HEK293 (cell line): ENCODE measurements around the gene YIPF3.

Experiments
- CTCF ChIA-PET: fragments of 350-600 bp; formaldehyde crosslinking; extraction: SDS; loops from one replicate; lab custom pipeline; 2021; ENCODE audit warnings: antibody characterized with exemption; lab: Yijun Ruan, JAX
- POLR2A ChIA-PET: fragments of 300-600 bp; formaldehyde crosslinking; extraction: SDS; loops from one replicate; lab custom pipeline; 2020; ENCODE audit warnings: antibody characterized with exemption, inconsistent platforms; lab: Yijun Ruan, JAX
- H3K27ac ChIP-seq: fragments of 200-500 bp; sonication (Bioruptor generic); 2 replicates; pipeline ENCODE4 v1.5.1; 2014; ENCODE audit warnings: low read depth, low read length, control low read depth, inconsistent platforms; ENCODE audit errors: extremely low read depth
- H3K36me3 ChIP-seq, 2 experiments: fragments of 200-500 bp in 1 of 2; sonication (Bioruptor generic) in 1 of 2; 1 replicate in 1 of 2; 2 replicates in 1 of 2; pipeline ENCODE4 v1.5.1; 2014 to 2017; ENCODE audit warnings: inconsistent platforms in 2 of 2, low read length in 2 of 2; ENCODE audit not compliant: control insufficient read depth in 2 of 2, insufficient read depth in 1 of 2
- H3K4me1 ChIP-seq: fragments of 200-500 bp; sonication (Bioruptor generic); 2 replicates; pipeline ENCODE4 v1.5.1; 2014; ENCODE audit warnings: mild to moderate bottlenecking, low read length, inconsistent platforms; ENCODE audit not compliant: control insufficient read depth, insufficient read depth
- H3K4me3 ChIP-seq: 2 replicates; pipeline ENCODE4 v1.5.1; 2011; ENCODE audit warnings: low read depth, mild to moderate bottlenecking, control low read depth, low read length, moderate library complexity
- H3K9me3 ChIP-seq: fragments of 200-500 bp; sonication (Bioruptor generic); 2 replicates; pipeline ENCODE4 v1.5.1; 2014; ENCODE audit warnings: low read depth, low read length, inconsistent platforms; ENCODE audit not compliant: control insufficient read depth, insufficient read depth
- PRDM1 ChIP-seq: fragments of 450-650 bp; formaldehyde crosslinking; IDR thresholded peaks from 2 replicates; pipeline ENCODE4; 2016; ENCODE audit warnings: missing biosample characterization, missing genetic modification characterization
- SP2 ChIP-seq: fragments of 450-650 bp; formaldehyde crosslinking; IDR thresholded peaks from 2 replicates; pipeline ENCODE4 v1.5.1; 2016; ENCODE audit warnings: missing biosample characterization, missing genetic modification characterization
- YY1 ChIP-seq: fragments of 450-650 bp; formaldehyde crosslinking; IDR thresholded peaks from 2 replicates; pipeline ENCODE4 v1.5.1; 2018; ENCODE audit warnings: missing biosample characterization, missing genetic modification characterization
- ZEB2 ChIP-seq: fragments of 450-650 bp; formaldehyde crosslinking; IDR thresholded peaks from 2 replicates; pipeline ENCODE4 v1.5.1; 2016; ENCODE audit warnings: missing biosample characterization, missing genetic modification characterization
- ZNF10 ChIP-seq: fragments of 450-650 bp; formaldehyde crosslinking; IDR thresholded peaks from 2 replicates; pipeline ENCODE4 v1.5.1; 2017; ENCODE audit warnings: missing biosample characterization, missing genetic modification characterization
- ZNF184 ChIP-seq: fragments of 450-650 bp; IDR thresholded peaks from 2 replicates; pipeline ENCODE4 v1.5.1; 2018; ENCODE audit warnings: missing biosample characterization, mild to moderate bottlenecking, missing genetic modification characterization
- ZNF211 ChIP-seq: fragments of 450-650 bp; formaldehyde crosslinking; IDR thresholded peaks from 2 replicates; pipeline ENCODE4 v1.5.1; 2016; ENCODE audit warnings: low read depth, missing biosample characterization, missing genetic modification characterization
- ZNF292 ChIP-seq: fragments of 450-650 bp; formaldehyde crosslinking; IDR thresholded peaks from 2 replicates; pipeline ENCODE4 v1.5.1; 2016; ENCODE audit warnings: low read depth, missing biosample characterization, missing genetic modification characterization, borderline replicate concordance
- ZNF335 ChIP-seq: fragments of 450-650 bp; formaldehyde crosslinking; conservative IDR thresholded peaks from 2 replicates; pipeline ENCODE4 v1.5.1; 2016; ENCODE audit warnings: missing biosample characterization, missing genetic modification characterization
- ZNF426 ChIP-seq: fragments of 450-650 bp; formaldehyde crosslinking; IDR thresholded peaks from 2 replicates; pipeline ENCODE4 v1.5.1; 2017; ENCODE audit warnings: missing biosample characterization, missing genetic modification characterization, mild to moderate bottlenecking, inconsistent platforms, moderate library complexity
- ZNF585B ChIP-seq: fragments of 450-650 bp; formaldehyde crosslinking; IDR thresholded peaks from 2 replicates; pipeline ENCODE4 v1.5.1; 2016; ENCODE audit warnings: missing biosample characterization, missing genetic modification characterization
- ZNF623 ChIP-seq: fragments of 450-650 bp; formaldehyde crosslinking; IDR thresholded peaks from 2 replicates; pipeline ENCODE4 v1.5.1; 2016; ENCODE audit warnings: missing biosample characterization, missing genetic modification characterization
- ZNF664 ChIP-seq: fragments of 450-650 bp; formaldehyde crosslinking; IDR thresholded peaks from 2 replicates; pipeline ENCODE4 v1.5.1; 2016; ENCODE audit warnings: missing biosample characterization, missing genetic modification characterization
- ZNF768 ChIP-seq: fragments of 450-650 bp; formaldehyde crosslinking; IDR thresholded peaks from 2 replicates; pipeline ENCODE4 v1.5.1; 2018; ENCODE audit warnings: missing biosample characterization, mild to moderate bottlenecking, missing genetic modification characterization
- ZSCAN16 ChIP-seq: fragments of 450-650 bp; formaldehyde crosslinking; IDR thresholded peaks from 2 replicates; pipeline ENCODE4 v1.5.1; 2016; ENCODE audit warnings: missing biosample characterization, missing genetic modification characterization
- TF ChIP-seq, protein P1 (sequence below): fragments of 450-650 bp; formaldehyde crosslinking; conservative IDR thresholded peaks from 2 replicates; pipeline ENCODE4 v1.5.1; 2016; ENCODE audit warnings: low read depth, missing biosample characterization, missing genetic modification characterization
- TF ChIP-seq, protein P2 (sequence below): fragments of 450-650 bp; formaldehyde crosslinking; IDR thresholded peaks from 2 replicates; pipeline ENCODE4 v1.5.1; 2017; ENCODE audit warnings: missing biosample characterization, missing genetic modification characterization
- TF ChIP-seq, protein P3 (sequence below): fragments of 450-650 bp; formaldehyde crosslinking; IDR thresholded peaks from 2 replicates; pipeline ENCODE4 v1.5.1; 2016; ENCODE audit warnings: missing biosample characterization, missing genetic modification characterization, low read depth

Gene YIPF3

DNA sequence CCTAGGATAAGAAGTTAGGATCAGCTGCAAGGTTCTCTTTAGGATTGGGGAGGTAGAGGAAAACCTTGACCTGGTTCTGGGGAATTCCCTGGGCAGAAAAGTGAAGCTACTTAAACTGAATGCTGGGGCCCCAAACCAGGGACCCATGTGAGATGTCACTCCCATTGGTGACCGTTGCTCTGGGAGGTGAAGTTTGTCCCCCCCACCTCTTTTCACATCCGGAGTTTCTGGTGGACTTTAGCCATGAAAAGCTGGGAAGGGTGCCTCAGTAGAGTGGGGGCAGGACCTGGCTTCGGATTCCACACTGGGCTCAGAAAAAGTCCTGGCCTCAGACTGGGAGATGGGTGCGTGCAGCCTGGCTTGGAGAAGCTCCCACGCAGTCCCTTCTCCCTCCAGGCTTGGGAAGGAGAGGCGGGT lies 26.2 kb downstream of the YIPF3 start:
- Histone ChIP-seq H3K4me3 (no peak overlapping the region), H3K36me3 (peaks cover 0 to 36% of the 10 kb centered on the region in 2 experiments; a peak in 2 of 3 replicates), H3K9me3 (no peaks in the 10 kb centered on the region)
- no peak for TF ChIP-seq ZNF184
- no peak for TF ChIP-seq ZNF335 (tag by site-specific recombination)
- no peak for TF ChIP-seq ZSCAN16 (tag by site-specific recombination)
- TF ChIP-seq, protein P1, sequence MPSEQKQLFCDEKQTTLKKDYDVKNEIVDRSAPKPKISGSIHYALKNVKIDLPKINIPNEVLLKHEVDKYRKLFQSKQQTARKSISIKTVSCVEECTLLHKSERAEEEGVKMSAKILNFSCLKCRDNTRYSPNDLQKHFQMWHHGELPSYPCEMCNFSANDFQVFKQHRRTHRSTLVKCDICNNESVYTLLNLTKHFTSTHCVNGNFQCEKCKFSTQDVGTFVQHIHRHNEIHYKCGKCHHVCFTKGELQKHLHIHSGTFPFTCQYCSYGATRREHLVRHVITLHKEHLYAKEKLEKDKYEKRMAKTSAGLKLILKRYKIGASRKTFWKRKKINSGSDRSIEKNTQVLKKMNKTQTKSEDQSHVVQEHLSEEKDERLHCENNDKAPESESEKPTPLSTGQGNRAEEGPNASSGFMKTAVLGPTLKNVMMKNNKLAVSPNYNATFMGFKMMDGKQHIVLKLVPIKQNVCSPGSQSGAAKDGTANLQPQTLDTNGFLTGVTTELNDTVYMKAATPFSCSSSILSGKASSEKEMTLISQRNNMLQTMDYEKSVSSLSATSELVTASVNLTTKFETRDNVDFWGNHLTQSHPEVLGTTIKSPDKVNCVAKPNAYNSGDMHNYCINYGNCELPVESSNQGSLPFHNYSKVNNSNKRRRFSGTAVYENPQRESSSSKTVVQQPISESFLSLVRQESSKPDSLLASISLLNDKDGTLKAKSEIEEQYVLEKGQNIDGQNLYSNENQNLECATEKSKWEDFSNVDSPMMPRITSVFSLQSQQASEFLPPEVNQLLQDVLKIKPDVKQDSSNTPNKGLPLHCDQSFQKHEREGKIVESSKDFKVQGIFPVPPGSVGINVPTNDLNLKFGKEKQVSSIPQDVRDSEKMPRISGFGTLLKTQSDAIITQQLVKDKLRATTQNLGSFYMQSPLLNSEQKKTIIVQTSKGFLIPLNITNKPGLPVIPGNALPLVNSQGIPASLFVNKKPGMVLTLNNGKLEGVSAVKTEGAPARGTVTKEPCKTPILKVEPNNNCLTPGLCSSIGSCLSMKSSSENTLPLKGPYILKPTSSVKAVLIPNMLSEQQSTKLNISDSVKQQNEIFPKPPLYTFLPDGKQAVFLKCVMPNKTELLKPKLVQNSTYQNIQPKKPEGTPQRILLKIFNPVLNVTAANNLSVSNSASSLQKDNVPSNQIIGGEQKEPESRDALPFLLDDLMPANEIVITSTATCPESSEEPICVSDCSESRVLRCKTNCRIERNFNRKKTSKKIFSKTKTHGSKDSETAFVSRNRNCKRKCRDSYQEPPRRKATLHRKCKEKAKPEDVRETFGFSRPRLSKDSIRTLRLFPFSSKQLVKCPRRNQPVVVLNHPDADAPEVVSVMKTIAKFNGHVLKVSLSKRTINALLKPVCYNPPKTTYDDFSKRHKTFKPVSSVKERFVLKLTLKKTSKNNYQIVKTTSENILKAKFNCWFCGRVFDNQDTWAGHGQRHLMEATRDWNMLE (tag by site-specific recombination) = no peak
- no peak for TF ChIP-seq SP2 (tag by site-specific recombination)
- no peak for TF ChIP-seq ZNF664 (tag by site-specific recombination)
- TF ChIP-seq ZNF426 (tag by site-specific recombination) = no peak
- no peak for TF ChIP-seq YY1 (tag by site-specific recombination)
- TF ChIP-seq ZNF585B (tag by site-specific recombination) = no peak
- TF ChIP-seq ZNF10 = no peak
- TF ChIP-seq, protein P2, sequence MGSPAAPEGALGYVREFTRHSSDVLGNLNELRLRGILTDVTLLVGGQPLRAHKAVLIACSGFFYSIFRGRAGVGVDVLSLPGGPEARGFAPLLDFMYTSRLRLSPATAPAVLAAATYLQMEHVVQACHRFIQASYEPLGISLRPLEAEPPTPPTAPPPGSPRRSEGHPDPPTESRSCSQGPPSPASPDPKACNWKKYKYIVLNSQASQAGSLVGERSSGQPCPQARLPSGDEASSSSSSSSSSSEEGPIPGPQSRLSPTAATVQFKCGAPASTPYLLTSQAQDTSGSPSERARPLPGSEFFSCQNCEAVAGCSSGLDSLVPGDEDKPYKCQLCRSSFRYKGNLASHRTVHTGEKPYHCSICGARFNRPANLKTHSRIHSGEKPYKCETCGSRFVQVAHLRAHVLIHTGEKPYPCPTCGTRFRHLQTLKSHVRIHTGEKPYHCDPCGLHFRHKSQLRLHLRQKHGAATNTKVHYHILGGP (tag by site-specific recombination) = no peak
- TF ChIP-seq, protein P3, sequence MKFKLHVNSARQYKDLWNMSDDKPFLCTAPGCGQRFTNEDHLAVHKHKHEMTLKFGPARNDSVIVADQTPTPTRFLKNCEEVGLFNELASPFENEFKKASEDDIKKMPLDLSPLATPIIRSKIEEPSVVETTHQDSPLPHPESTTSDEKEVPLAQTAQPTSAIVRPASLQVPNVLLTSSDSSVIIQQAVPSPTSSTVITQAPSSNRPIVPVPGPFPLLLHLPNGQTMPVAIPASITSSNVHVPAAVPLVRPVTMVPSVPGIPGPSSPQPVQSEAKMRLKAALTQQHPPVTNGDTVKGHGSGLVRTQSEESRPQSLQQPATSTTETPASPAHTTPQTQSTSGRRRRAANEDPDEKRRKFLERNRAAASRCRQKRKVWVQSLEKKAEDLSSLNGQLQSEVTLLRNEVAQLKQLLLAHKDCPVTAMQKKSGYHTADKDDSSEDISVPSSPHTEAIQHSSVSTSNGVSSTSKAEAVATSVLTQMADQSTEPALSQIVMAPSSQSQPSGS = no peak
- no peak for TF ChIP-seq ZNF292
- no peak for TF ChIP-seq ZNF768 (tag by site-specific recombination)
- TF ChIP-seq ZNF211 (tag by site-specific recombination) = no peak
- no peak for TF ChIP-seq PRDM1 (tag by site-specific recombination)
- TF ChIP-seq ZNF623 (tag by site-specific recombination) = no peak
- no peak for TF ChIP-seq ZEB2 (tag by site-specific recombination)
- TF ChIP-seq, all 188 proteins: peak for 0
- Histone ChIP-seq H3K4me1 (no peaks in the 10 kb centered on the region), H3K27ac (no peak overlapping the region)
- POLR2A ChIA-PET = interaction anchor here (0.6 to 2.1 kb wide), 3 partner anchors 11 to 250 kb away, joined by 3 to 13 read pairs (median 4); partner anchors contain the start of gene TJAP1
- CTCF ChIA-PET = interaction anchor here (0.6 to 11.2 kb wide), 4 partner anchors 11 to 35 kb away, joined by 3 to 142 read pairs (median 3); partner anchors contain the start of gene LRRC73
